Lower leg skin (tissue), 4 donors: ENCODE measurements around the gene TAP1. TPM values are rescaled to one million over a fixed set of nuclear protein-coding genes. Genes with fewer than 3 reads are reported as not detected.

ENCODE experiments used
- DNase-seq, 2 donors: peaks; one replicate each; pipeline ENCODE4 v3.0.0-alpha.2; 2019; ENCODE audit warnings: low spot score in 2 of 2
- H3K4me3 ChIP-seq: fragments of 200-600 bp; sonication (generic); 2 replicates; pipeline ENCODE4 v1.5.1; 2017; ENCODE audit warnings: mild to moderate bottlenecking, low read depth; ENCODE audit not compliant: poor library complexity, severe bottlenecking
- POLR2A ChIP-seq, 2 donors: fragments of 450-650 bp; IDR thresholded peaks; one replicate each; pipeline ENCODE4 v1.6.1; 2016 to 2017; ENCODE audit warnings: antibody characterized with exemption in 2 of 2, mild to moderate bottlenecking in 1 of 2, moderate library complexity in 1 of 2
- WGBS, 2 donors: methylation state at CpG; one replicate each; pipeline ENCODE4 v1.1.5; 2018; 5-methylcytosine and 5-hydroxymethylcytosine counted together
- intact Hi-C: fragments of 100-400 bp; cut with DNase I; formaldehyde crosslinking; loops from one replicate; pipeline ENCODE4 v1.15.0; 2023; ENCODE audit warnings: low total_unique reads
- total RNA-seq, 4 donors: library from RNA; depleted of rRNA; stranded (reverse); fragments of >200 nt; gene quantifications; one replicate each; pipeline ENCODE4 v1.1.0, GENCODE V29; 2016
- TF ChIP-seq, protein P1 (sequence below), 3 donors: fragments of 450-650 bp; IDR thresholded peaks; one replicate each; pipeline ENCODE4 v1.5.1; 2016; ENCODE audit warnings: antibody characterized with exemption in 3 of 3, mild to moderate bottlenecking in 3 of 3, moderate library complexity in 2 of 3

TAP1 gene
- total RNA-seq, 4 donors from 2014 or later, result 90.7 to 113 (median 105) TPM

DNA sequence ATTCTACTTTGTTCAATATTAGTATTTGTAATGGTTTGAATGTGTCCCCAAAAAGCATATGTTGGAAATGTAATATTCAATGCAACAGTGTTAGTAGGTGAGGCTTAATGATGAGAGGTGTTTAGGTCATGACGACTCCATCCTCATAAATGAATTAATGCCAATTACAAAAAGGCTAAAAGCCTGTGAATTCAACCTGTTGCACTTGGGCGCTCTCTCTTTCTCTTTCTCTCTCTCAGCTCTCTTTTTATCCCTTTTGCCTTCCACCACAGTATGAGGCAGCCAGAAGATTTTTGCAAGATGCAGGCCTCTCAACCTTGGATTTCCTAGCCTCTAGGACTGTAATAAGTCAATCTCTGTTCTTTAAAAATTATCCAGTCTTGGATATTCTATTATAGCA, 35.1 kb upstream of the TAP1 start:
- H3K4me3 ChIP-seq, result no peak overlapping the region
- WGBS, 2 donors, result 72 to 94% methylated on average over 2 of the region's 2 CpGs
- no peak for TF ChIP-seq POLR2A (IDR thresholded peaks at IDR 0.05)
- TF ChIP-seq, protein P1, sequence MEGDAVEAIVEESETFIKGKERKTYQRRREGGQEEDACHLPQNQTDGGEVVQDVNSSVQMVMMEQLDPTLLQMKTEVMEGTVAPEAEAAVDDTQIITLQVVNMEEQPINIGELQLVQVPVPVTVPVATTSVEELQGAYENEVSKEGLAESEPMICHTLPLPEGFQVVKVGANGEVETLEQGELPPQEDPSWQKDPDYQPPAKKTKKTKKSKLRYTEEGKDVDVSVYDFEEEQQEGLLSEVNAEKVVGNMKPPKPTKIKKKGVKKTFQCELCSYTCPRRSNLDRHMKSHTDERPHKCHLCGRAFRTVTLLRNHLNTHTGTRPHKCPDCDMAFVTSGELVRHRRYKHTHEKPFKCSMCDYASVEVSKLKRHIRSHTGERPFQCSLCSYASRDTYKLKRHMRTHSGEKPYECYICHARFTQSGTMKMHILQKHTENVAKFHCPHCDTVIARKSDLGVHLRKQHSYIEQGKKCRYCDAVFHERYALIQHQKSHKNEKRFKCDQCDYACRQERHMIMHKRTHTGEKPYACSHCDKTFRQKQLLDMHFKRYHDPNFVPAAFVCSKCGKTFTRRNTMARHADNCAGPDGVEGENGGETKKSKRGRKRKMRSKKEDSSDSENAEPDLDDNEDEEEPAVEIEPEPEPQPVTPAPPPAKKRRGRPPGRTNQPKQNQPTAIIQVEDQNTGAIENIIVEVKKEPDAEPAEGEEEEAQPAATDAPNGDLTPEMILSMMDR (IDR thresholded peaks at IDR 0.05), result no peak
- intact Hi-C loops, result loop anchor here (10.0 kb wide), 1 partner anchor 96 kb away; no protein-coding TSS in a partner anchor
- DNase-seq, result no peak

- intact Hi-C loops, result loop anchor here (10.0 kb wide), 1 partner anchor 97 kb away; no protein-coding TSS in a partner anchor
- H3K4me3 ChIP-seq, result no peak overlapping the region
- no peak for DNase-seq
- 74 to 79% methylated on average over 5 of the region's 5 CpGs for WGBS, 2 donors
- TF ChIP-seq, protein P1 (IDR thresholded peaks at IDR 0.05), result no peak
- no peak for TF ChIP-seq POLR2A (IDR thresholded peaks at IDR 0.05)
Observed at GRCh38 chr6:32887616-32888015, 34.1 kb upstream of the TAP1 start.

GRCh38 chr6:32886681-32887383, 33.3 kb upstream of the TAP1 start:
- intact Hi-C loops, result loop anchor here (10.0 kb wide), 1 partner anchor 98 kb away; no protein-coding TSS in a partner anchor
- TF ChIP-seq, protein P1 (IDR thresholded peaks at IDR 0.05), result no peak
- TF ChIP-seq POLR2A (IDR thresholded peaks at IDR 0.05), result no peak
- 37 to 47% methylated on average over 3 of the region's 3 CpGs for WGBS, 2 donors

GRCh38 chr6:32885698-32886286, 32.3 kb upstream of the TAP1 start:
- no peak for DNase-seq
- 38 to 42% methylated on average over 4 of the region's 4 CpGs for WGBS, 2 donors
- H3K4me3 ChIP-seq, result no peak overlapping the region
- TF ChIP-seq, protein P1 (IDR thresholded peaks at IDR 0.05), result no peak
- TF ChIP-seq POLR2A (IDR thresholded peaks at IDR 0.05), result no peak
- intact Hi-C loops, result loop anchor here (10.0 kb wide), 1 partner anchor 99 kb away; no protein-coding TSS in a partner anchor

More at GRCh38 chr6:32886681-32887383, 33.3 kb upstream of the TAP1 start:
- no peak for DNase-seq
- no peak overlapping the region for H3K4me3 ChIP-seq

DNA sequence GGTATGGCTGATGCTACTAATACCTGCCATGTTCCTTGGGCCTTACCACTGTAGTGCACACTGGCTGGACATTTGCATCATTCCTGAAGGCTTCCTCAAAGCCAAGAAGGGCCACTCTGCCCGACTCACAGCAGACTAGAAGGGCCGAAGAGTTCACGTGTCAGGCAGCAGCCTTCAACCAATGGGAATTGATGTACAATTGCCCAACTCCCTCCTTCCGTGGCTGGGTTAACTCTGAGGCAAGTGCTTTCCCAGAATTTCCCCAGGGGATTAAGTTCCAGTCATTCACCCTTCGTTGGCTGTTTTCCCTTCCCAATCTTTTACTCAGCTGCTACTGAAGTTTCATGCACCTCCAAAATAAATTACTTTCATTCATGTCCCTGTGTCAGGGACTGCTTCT, 30.3 kb upstream of the TAP1 start:
- DNase-seq, result no peak
- no peak for TF ChIP-seq POLR2A (IDR thresholded peaks at IDR 0.05)
- TF ChIP-seq, protein P1 (IDR thresholded peaks at IDR 0.05), result no peak
- 34 to 44% methylated on average over 5 of the region's 5 CpGs for whole genome bisulfite sequencing, 2 donors
- intact Hi-C loops, result loop anchor here (10.0 kb wide), 1 partner anchor 101 kb away; no protein-coding TSS in a partner anchor
- no peak overlapping the region for H3K4me3 ChIP-seq
